ENCODE results near the gene MMEL1. TPM values are rescaled to one million over a fixed set of nuclear protein-coding genes. Genes with fewer than 3 reads are reported as not detected.
"Not testable (repeated sequence)": the region's sequence is repeated elsewhere in the genome, so short reads cannot be mapped to it uniquely, and the experiment has no call there.

MMEL1 gene
- total and polyA plus RNA-seq, 11 donors = 0.30 to 2.6 (median 0.97) TPM; not detected in 5

- H3K9me3 ChIP-seq, H3K4me3 ChIP-seq, H3K36me3 ChIP-seq, H3K27ac ChIP-seq, H3K4me1 ChIP-seq: not testable (repeated sequence)
- ATAC-seq = peak in 1 of 4 donors; percentile 62
- peaks cover 0 to 18% (median 3%) of the 10 kb centered on the region in 9 donors for H3K27me3 ChIP-seq
- intact Hi-C loops (cut with DNase I) = loop anchor here in 1 of 10 donors (10.0 kb wide), 1 partner anchor 220 kb away; no protein-coding TSS in a partner anchor
- DNase-seq = peak in 2 of 5 donors; percentile 40 to 61
- WGBS, 4 donors = 44 to 51% (median 46%) methylated on average over 14 of the region's 14 CpGs
Measured at GRCh38 chr1:2654443-2654948, 21.7 kb upstream of the MMEL1 start.

DNA sequence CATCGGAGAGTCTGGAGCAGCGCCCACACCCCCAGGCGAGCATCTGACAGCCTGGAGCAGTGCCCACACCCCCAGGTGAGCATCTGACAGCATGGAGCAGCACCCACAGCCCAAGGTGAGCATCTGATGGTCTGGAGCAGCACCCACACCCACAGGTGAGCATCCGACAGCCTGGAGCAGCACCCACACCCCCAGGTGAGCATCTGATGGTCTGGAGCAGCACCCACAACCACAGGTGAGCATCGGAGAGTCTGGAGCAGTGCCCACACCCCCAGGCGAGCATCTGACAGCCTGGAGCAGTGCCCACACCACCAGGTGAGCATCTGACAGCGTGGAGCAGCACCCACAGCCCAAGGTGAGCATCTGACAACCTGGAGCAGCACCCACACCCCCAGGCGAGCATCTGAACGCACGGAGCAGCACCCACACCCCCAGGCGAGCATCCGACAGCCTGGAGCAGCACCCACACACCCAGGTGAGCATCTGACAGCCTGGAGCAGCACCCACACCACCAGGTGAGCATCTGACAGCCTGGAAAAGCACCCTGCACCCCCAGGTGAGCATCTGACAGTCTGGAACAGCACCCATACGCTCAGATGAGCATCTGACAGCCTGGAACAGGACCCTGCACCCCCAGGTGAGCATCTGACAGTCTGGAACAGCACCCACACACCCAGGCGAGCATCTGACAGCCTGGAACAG lies 21.1 kb upstream of the MMEL1 start:
- H3K27me3 ChIP-seq = peaks cover 0 to 18% (median 3%) of the 10 kb centered on the region in 9 donors
- H3K9me3 ChIP-seq, H3K4me1 ChIP-seq, H3K27ac ChIP-seq, H3K4me3 ChIP-seq, H3K36me3 ChIP-seq: not testable (repeated sequence)
- intact Hi-C loops (cut with DNase I) = loop anchor here in 1 of 10 donors (10.0 kb wide), 1 partner anchor 219 kb away; no protein-coding TSS in a partner anchor
- DNase-seq (peak; percentile 55 to 83 (median 70)), ATAC-seq (peak in 1 of 4 donors; percentile 31)
- 38 to 44% (median 42%) methylated on average over 14 of the region's 14 CpGs for WGBS, 4 donors

DNA sequence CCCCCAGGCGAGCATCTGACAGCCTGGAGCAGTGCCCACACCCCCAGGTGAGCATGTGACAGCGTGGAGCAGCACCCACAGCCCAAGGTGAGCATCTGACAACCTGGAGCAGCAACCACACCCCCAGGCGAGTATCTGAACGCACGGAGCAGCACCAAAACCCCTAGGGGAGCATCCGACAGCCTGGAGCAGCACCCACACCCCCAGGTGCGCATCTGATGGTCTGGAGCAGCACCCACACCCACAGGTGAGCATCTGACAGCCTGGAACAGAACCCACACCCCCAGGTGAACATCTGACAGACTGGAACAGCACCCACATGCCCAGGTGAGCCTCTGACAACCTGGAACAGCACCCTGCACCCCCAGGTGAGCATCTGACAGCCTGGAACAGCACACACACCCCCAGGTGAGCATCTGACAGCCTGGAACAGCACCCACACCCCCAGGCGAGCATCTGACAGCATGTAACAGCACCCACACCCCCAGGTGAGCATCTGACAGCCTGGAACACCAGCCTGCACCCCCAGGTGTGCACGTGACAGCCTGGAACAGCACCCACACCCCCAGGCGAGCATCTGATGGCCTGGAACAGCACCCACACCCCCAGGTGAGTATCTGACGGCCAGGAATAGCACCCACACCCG lies 20.2 kb upstream of the MMEL1 start:
- intact Hi-C loops (cut with DNase I) = loop anchor here in 1 of 10 donors (10.0 kb wide), 1 partner anchor 218 kb away; no protein-coding TSS in a partner anchor
- ATAC-seq, H3K27ac ChIP-seq, H3K4me3 ChIP-seq, H3K4me1 ChIP-seq, H3K36me3 ChIP-seq: not testable (repeated sequence)
- peaks cover 0 to 11% (median under 1%) of the 10 kb centered on the region in 12 donors for H3K9me3 ChIP-seq
- DNase-seq = peak in 3 of 5 donors; percentile 37 to 65 (median 37)
- peaks cover 0 to 18% (median 3%) of the 10 kb centered on the region in 9 donors for H3K27me3 ChIP-seq
- 30 to 36% (median 32%) methylated on average over 12 of the region's 12 CpGs for WGBS, 4 donors

GRCh38 chr1:2652152-2652925 lies 19.5 kb upstream of the MMEL1 start:
- not testable (repeated sequence) for ATAC-seq, H3K4me3 ChIP-seq, H3K27ac ChIP-seq, H3K4me1 ChIP-seq, H3K36me3 ChIP-seq
- WGBS, 4 donors = 36 to 41% (median 39%) methylated on average over 16 of the region's 16 CpGs
- Histone ChIP-seq H3K27me3 (peaks cover 0 to 18% (median 3%) of the 10 kb centered on the region in 9 donors), H3K9me3 (peaks cover 0 to 18% (median 7%) of the 10 kb centered on the region in 12 donors)
- peak in 2 of 5 donors; percentile 42 to 59 for DNase-seq
- intact Hi-C loops (cut with DNase I) = loop anchor here in 1 of 10 donors (10.0 kb wide), 1 partner anchor 218 kb away; no protein-coding TSS in a partner anchor

DNA sequence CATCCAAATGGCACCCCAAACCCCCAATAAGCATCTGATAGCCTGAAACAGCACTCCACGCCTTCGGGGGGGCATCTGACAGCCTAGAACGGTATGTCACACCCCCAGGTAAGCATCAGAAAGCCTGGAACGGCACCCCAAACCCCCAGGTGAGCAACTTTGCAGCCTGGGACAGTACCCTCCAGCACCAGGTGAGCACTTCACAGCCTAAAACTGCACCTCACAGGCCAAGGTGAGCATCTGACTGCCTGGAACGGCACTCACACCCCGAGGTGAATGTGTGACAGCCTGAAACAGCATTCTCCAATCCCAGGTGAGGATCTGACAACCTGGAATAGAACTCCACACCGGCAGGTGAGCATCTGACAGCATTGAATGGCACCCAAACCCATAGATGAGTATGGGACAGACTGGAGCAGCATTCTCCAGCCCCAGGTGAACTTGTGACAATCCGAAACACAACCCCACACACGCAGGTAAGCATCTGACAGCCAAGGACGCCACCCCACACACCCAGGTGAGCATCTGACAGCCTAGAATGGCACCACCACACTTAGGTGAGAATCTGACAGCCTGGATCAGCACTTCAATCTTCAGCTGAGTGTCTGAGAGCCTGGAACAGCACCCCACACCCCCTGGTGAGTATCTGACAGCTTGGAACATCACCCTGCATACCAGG lies 18.3 kb upstream of the MMEL1 start:
- Histone ChIP-seq H3K4me3 (no peak overlapping the region), H3K36me3 (no peaks in the 10 kb centered on the region), H3K27ac (no peak overlapping the region), H3K4me1 (no peaks in the 10 kb centered on the region), H3K27me3 (peaks cover 0 to 18% (median 3%) of the 10 kb centered on the region in 9 donors), H3K9me3 (peaks cover 0 to 30% (median 15%) of the 10 kb centered on the region in 12 donors)
- DNase-seq = peak in 3 of 5 donors; percentile 6 to 43 (median 9)
- no peak for TF ChIP-seq POLR2A (IDR thresholded peaks at IDR 0.05)
- TF ChIP-seq, protein P1, sequence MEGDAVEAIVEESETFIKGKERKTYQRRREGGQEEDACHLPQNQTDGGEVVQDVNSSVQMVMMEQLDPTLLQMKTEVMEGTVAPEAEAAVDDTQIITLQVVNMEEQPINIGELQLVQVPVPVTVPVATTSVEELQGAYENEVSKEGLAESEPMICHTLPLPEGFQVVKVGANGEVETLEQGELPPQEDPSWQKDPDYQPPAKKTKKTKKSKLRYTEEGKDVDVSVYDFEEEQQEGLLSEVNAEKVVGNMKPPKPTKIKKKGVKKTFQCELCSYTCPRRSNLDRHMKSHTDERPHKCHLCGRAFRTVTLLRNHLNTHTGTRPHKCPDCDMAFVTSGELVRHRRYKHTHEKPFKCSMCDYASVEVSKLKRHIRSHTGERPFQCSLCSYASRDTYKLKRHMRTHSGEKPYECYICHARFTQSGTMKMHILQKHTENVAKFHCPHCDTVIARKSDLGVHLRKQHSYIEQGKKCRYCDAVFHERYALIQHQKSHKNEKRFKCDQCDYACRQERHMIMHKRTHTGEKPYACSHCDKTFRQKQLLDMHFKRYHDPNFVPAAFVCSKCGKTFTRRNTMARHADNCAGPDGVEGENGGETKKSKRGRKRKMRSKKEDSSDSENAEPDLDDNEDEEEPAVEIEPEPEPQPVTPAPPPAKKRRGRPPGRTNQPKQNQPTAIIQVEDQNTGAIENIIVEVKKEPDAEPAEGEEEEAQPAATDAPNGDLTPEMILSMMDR (IDR thresholded peaks at IDR 0.05) = no peak
- intact Hi-C loops (cut with DNase I) = loop anchor here in 1 of 10 donors (10.0 kb wide), 1 partner anchor 216 kb away; no protein-coding TSS in a partner anchor
- WGBS, 4 donors = 45 to 60% (median 50%) methylated on average over 2 to 10 of the region's 10 CpGs
- no peak for ATAC-seq

Measured in heart left ventricle (tissue), 16 donors.